ENCODE data around the gene HDAC5.
"Not testable (repeated sequence)": the region's sequence is repeated elsewhere in the genome, so short reads cannot be mapped to it uniquely, and the experiment has no call there.

HDAC5 gene

GRCh38 chr17:44164476-44164875 lies 41.0 kb upstream of the HDAC5 start:
- H3K27ac ChIP-seq: no peak overlapping the region
- DNase-seq: no peak
- no peaks in the 10 kb centered on the region for H3K36me3 ChIP-seq
- H3K27me3 ChIP-seq: no peaks in the 10 kb centered on the region
- H3K9me3 ChIP-seq: no peaks in the 10 kb centered on the region
- intact Hi-C loops (cut with DNase I; ENCODE audit: low total_unique reads): no loop called here
- H3K4me3 ChIP-seq: no peak overlapping the region
- TF ChIP-seq CTCF (IDR thresholded peaks at IDR 0.05): no peak
- H3K4me1 ChIP-seq: peaks cover 0 to 12% (median 4%) of the 10 kb centered on the region in 4 donors

GRCh38 chr17:44159519-44160210 lies 36.2 kb upstream of the HDAC5 start:
- no peak for DNase-seq
- intact Hi-C loops (cut with DNase I; ENCODE audit: low total_unique reads): loop anchor here (10.0 kb wide), 1 partner anchor 205 kb away; the partner anchor contains the start of gene PYY

GRCh38 chr17:44155488-44155887 lies 32.0 kb upstream of the HDAC5 start:
- H3K9me3 ChIP-seq: no peaks in the 10 kb centered on the region
- no peak overlapping the region for H3K27ac ChIP-seq
- no peak overlapping the region for H3K4me3 ChIP-seq
- DNase-seq: no peak
- no peaks in the 10 kb centered on the region for H3K27me3 ChIP-seq
- TF ChIP-seq CTCF (IDR thresholded peaks at IDR 0.05): no peak
- intact Hi-C loops (cut with DNase I; ENCODE audit: low total_unique reads): loop anchor here (10.0 kb wide), 1 partner anchor 201 kb away; the partner anchor contains the start of gene PYY
- no peaks in the 10 kb centered on the region for H3K4me1 ChIP-seq
- H3K36me3 ChIP-seq: no peaks in the 10 kb centered on the region

More at GRCh38 chr17:44159519-44160210, 36.2 kb upstream of the HDAC5 start:
- no peaks in the 10 kb centered on the region for H3K27me3 ChIP-seq
- no peaks in the 10 kb centered on the region for H3K9me3 ChIP-seq
- TF ChIP-seq CTCF (IDR thresholded peaks at IDR 0.05): no peak
- no peak overlapping the region for H3K27ac ChIP-seq
- no peaks in the 10 kb centered on the region for H3K36me3 ChIP-seq
- H3K4me1 ChIP-seq: no peaks in the 10 kb centered on the region
- H3K4me3 ChIP-seq: no peak overlapping the region

- H3K36me3 ChIP-seq: no peaks in the 10 kb centered on the region
Observed at GRCh38 chr17:44152875-44153274, 29.4 kb upstream of the HDAC5 start.

GRCh38 chr17:44149750-44150329 lies 26.4 kb upstream of the HDAC5 start:
- Histone ChIP-seq H3K4me1 (no peaks in the 10 kb centered on the region), H3K27me3 (no peaks in the 10 kb centered on the region), H3K4me3 (no peak overlapping the region), H3K36me3 (no peaks in the 10 kb centered on the region), H3K27ac (no peak overlapping the region), H3K9me3 (no peaks in the 10 kb centered on the region)
- no peak for DNase-seq
- no peak for TF ChIP-seq CTCF (IDR thresholded peaks at IDR 0.05)
- intact Hi-C loops (cut with DNase I; ENCODE audit: low total_unique reads): loop anchor here (10.0 kb wide), 1 partner anchor 195 kb away; the partner anchor contains the start of gene PYY

More at GRCh38 chr17:44152875-44153274, 29.4 kb upstream of the HDAC5 start:
- H3K4me3 ChIP-seq: no peak overlapping the region
- TF ChIP-seq CTCF (IDR thresholded peaks at IDR 0.05): no peak
- no peaks in the 10 kb centered on the region for H3K9me3 ChIP-seq
- intact Hi-C loops (cut with DNase I; ENCODE audit: low total_unique reads): loop anchor here (10.0 kb wide), 1 partner anchor 198 kb away; the partner anchor contains the start of gene PYY
- no peak for DNase-seq
- H3K27me3 ChIP-seq: no peaks in the 10 kb centered on the region
- H3K27ac ChIP-seq: no peak overlapping the region
- H3K4me1 ChIP-seq: no peaks in the 10 kb centered on the region

GRCh38 chr17:44149066-44149465 lies 25.6 kb upstream of the HDAC5 start:
- H3K4me3 ChIP-seq: not testable (repeated sequence)

More at GRCh38 chr17:44149066-44149465, 25.6 kb upstream of the HDAC5 start:
- H3K36me3 ChIP-seq; H3K9me3 ChIP-seq; DNase-seq; intact Hi-C loops (cut with DNase I; ENCODE audit: low total_unique reads); H3K4me1 ChIP-seq; H3K27me3 ChIP-seq; H3K27ac ChIP-seq: not testable (repeated sequence)

All from tibial artery (tissue), 4 donors.